ENCODE results near the gene ATP2C2.

GRCh38 chr16:84411768-84412167 is 43.4 kb downstream of the ATP2C2 start:
- TF ChIP-seq SUZ12 (IDR thresholded peaks at IDR 0.05; ENCODE audit: extremely low read depth, insufficient read depth, insufficient read length) (no peak), YY1 (IDR thresholded peaks at IDR 0.05; ENCODE audit: insufficient read depth, insufficient read length) (no peak), ZNF274 (IDR thresholded peaks at IDR 0.05; ENCODE audit: low read depth, low read length) (no peak)
